Activated CD4-positive, alpha-beta T cell treated with anti-CD3 and anti-CD28 coated beads for 36 hours (primary cell): ENCODE data around the gene CACNA2D1. TPM values are rescaled to one million over a fixed set of nuclear protein-coding genes. Genes with fewer than 3 reads are reported as not detected.

Source experiments
- ATAC-seq: fragments of 200-7000 bp; cut with Tn5 transposase; one replicate; pipeline ENCODE4 v1.10.0; 2021; ENCODE audit warnings: mild to moderate bottlenecking, moderate library complexity
- CTCF ChIA-PET: fragments of 350-600 bp; sonication (Branson Sonifier 250); formaldehyde crosslinking; loops from one replicate; lab custom pipeline; 2021; ENCODE audit warnings: antibody characterized with exemption; lab: Charles Lee
- POLR2A ChIA-PET: fragments of 350-600 bp; sonication (Branson Sonifier 250); formaldehyde crosslinking; loops from one replicate; lab custom pipeline; 2021; ENCODE audit warnings: antibody characterized with exemption, inconsistent platforms; lab: Charles Lee
- DNase-seq: peaks from one replicate; pipeline ENCODE4 v3.0.0-alpha.2; 2020
- H3K27ac Mint-ChIP-seq: one replicate; pipeline ENCODE4 v1.8.0; 2021; ENCODE audit warnings: mixed read lengths
- H3K27me3 Mint-ChIP-seq: one replicate; pipeline ENCODE4 v1.8.0; 2021; ENCODE audit warnings: mixed read lengths
- H3K36me3 Mint-ChIP-seq: one replicate; pipeline ENCODE4 v1.8.0; 2021; ENCODE audit warnings: low read depth, mixed read lengths
- H3K4me1 Mint-ChIP-seq: one replicate; pipeline ENCODE4 v1.8.0; 2021; ENCODE audit warnings: mixed read lengths
- H3K4me3 Mint-ChIP-seq: one replicate; pipeline ENCODE4 v1.8.0; 2021; ENCODE audit warnings: mild to moderate bottlenecking, moderate library complexity, mixed read lengths
- H3K9me3 Mint-ChIP-seq: one replicate; pipeline ENCODE4 v1.8.0; 2021; ENCODE audit warnings: low read depth, mixed read lengths
- intact Hi-C, 2 experiments: fragments of 100-400 bp; cut with DNase I in 1 of 2; cut with micrococcal nuclease in 1 of 2; formaldehyde crosslinking; loops; one replicate each; pipeline versions ENCODE4 v1.14.2 to v1.15.1; 2022 to 2024; cut with DNase I, micrococcal nuclease
- total RNA-seq, 2 experiments: library from RNA; stranded (reverse); gene quantifications; one replicate each; pipeline ENCODE4 v1.2.3, GENCODE V29; 2021

Gene CACNA2D1
- total RNA-seq, 2 experiments from 2014 or later, result not detected

DNA sequence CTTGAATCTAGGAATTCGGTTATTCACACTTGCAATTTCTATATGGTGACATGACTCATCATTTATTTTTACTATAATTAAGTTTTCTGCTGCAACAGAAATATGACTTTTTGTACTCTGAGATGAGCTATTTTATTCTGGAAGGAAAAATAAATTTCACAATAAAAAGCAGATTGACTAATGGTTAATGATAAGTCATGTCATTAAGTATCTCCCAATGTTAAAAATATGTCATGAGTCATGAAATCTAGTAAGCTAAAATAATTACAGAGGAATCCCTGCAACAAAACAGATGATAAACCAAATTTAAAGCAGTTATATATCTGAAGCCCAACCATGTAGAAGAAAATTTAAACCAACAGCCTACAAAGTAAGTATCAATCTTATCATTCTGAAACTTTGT, 149.2 kb downstream of the CACNA2D1 start:
- H3K4me1 Mint-ChIP-seq, result no peaks in the 10 kb centered on the region
- DNase-seq, result no peak
- CTCF ChIA-PET, result no interaction called here
- ATAC-seq, result no peak
- no peaks in the 10 kb centered on the region for H3K36me3 Mint-ChIP-seq
- POLR2A ChIA-PET, result no interaction called here
- H3K4me3 Mint-ChIP-seq, result no peak overlapping the region
- no peaks in the 10 kb centered on the region for H3K27me3 Mint-ChIP-seq
- intact Hi-C loops, result no loop called here
- no peak overlapping the region for H3K27ac Mint-ChIP-seq
- peaks cover 1% of the 10 kb centered on the region for H3K9me3 Mint-ChIP-seq

DNA sequence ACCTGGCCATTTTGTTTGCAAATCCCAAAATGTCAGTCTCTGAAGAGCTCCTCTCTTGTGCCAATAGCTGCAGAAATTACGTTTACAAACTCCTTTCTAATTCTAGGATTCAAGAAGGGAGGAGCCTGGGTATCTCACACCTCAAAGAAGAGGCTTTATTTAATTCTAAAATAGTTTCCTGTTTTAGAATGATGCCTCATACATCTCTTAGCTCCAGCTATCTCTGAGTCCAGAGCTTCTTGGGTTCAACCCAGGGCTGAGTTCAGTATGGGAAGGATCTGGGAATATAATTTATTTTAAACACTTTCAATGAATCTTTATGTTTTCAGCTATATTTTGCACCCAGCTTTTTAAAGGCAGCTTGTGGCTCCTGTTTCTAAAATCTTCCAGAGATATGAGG, 150.1 kb downstream of the CACNA2D1 start:
- H3K4me3 Mint-ChIP-seq, result no peak overlapping the region

DNA sequence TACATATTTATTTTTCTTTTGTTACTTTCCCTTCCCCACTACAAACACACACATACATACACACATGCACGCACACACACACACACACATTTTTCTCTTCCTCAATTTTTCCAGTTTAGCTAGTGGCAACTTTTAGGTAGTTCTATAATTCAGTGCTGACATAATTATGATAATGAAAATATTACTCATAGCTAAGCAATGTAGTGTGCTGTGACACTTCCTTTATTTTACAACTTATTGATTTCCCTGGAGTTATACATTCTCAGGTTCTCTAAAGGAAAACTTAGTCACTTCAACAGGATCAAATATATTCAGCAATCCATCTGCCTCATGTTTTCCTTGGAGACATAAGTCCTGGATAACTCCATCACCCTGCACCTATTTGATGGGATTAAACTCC, 151.6 kb downstream of the CACNA2D1 start:
- Mint-ChIP-seq H3K27ac (no peak overlapping the region), H3K27me3 (no peaks in the 10 kb centered on the region), H3K4me3 (no peak overlapping the region), H3K36me3 (no peaks in the 10 kb centered on the region), H3K9me3 (peaks cover 1% of the 10 kb centered on the region), H3K4me1 (no peaks in the 10 kb centered on the region)
- intact Hi-C loops, result no loop called here
- no peak for ATAC-seq
- ChIA-PET POLR2A (no interaction called here), CTCF (interaction anchor here (0.6 kb wide), 1 partner anchor 11 kb away, joined by 3 read pairs; no protein-coding TSS in a partner anchor)
- DNase-seq, result no peak

More for the DNA sequence above, 150.1 kb downstream of the CACNA2D1 start:
- intact Hi-C loops, result no loop called here
- DNase-seq (no peak), ATAC-seq (no peak)
- no peaks in the 10 kb centered on the region for H3K4me1 Mint-ChIP-seq
- H3K9me3 Mint-ChIP-seq, result peaks cover 1% of the 10 kb centered on the region
- CTCF ChIA-PET, result interaction anchor here (0.7 to 1.1 kb wide), 2 partner anchors 57 to 75 kb away, joined by 3 read pairs; no protein-coding TSS in a partner anchor
- no peak overlapping the region for H3K27ac Mint-ChIP-seq
- H3K36me3 Mint-ChIP-seq, result no peaks in the 10 kb centered on the region
- no peaks in the 10 kb centered on the region for H3K27me3 Mint-ChIP-seq
- POLR2A ChIA-PET, result no interaction called here

GRCh38 chr7:82289889-82290288, 153.7 kb downstream of the CACNA2D1 start:
- no peak overlapping the region for H3K4me3 Mint-ChIP-seq
- peaks cover 4% of the 10 kb centered on the region for H3K9me3 Mint-ChIP-seq
- ChIA-PET POLR2A (no interaction called here), CTCF (interaction anchor here (0.6 kb wide), 1 partner anchor 138 kb away, joined by 4 read pairs; no protein-coding TSS in a partner anchor)
- intact Hi-C loops, result no loop called here
- ATAC-seq (no peak), DNase-seq (no peak)
- H3K36me3 Mint-ChIP-seq, result no peaks in the 10 kb centered on the region
- no peaks in the 10 kb centered on the region for H3K27me3 Mint-ChIP-seq
- no peak overlapping the region for H3K27ac Mint-ChIP-seq
- H3K4me1 Mint-ChIP-seq, result no peaks in the 10 kb centered on the region

DNA sequence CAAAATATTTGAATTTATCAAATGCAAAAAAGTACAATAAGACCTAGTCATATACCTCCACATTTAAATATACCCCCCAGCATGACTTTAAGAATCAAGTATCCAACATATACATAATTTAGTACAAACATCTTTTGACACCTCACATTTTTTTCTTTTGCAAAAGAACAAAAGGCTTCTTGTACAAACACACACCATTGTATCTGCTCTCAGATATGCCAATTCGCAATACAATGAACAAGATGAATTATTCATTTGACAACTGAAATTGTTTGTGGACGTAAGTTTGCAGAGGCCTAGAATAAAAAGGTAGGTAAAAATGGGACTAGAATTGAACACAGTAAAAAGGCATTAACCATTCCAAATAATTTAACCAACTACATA, 154.4 kb downstream of the CACNA2D1 start:
- H3K36me3 Mint-ChIP-seq, result no peaks in the 10 kb centered on the region
- POLR2A ChIA-PET, result no interaction called here

DNA sequence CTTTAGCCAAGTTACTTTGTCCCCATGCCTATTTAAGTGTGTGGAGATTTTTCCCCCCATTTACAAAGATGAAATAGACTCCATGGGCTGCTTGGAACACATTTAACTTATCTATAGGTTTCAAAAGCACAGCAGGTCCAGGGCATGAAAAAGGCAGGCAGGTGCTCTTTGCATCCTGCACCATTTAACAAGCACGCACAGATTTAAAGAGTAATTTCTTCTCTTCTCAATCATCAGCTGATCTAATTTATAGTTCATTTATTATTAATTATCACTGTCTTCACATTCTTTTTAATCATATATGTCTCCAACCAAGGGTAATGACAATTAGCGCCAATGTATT, 156.8 kb downstream of the CACNA2D1 start:
- Mint-ChIP-seq H3K27ac (no peak overlapping the region), H3K27me3 (no peaks in the 10 kb centered on the region), H3K9me3 (peaks cover 5% of the 10 kb centered on the region), H3K4me3 (no peak overlapping the region), H3K4me1 (no peaks in the 10 kb centered on the region), H3K36me3 (no peaks in the 10 kb centered on the region)
- CTCF ChIA-PET, result no interaction called here
- DNase-seq (no peak), ATAC-seq (no peak)
- POLR2A ChIA-PET, result no interaction called here
- intact Hi-C loops, result no loop called here

More for the DNA sequence above, 154.4 kb downstream of the CACNA2D1 start:
- H3K27me3 Mint-ChIP-seq, result no peaks in the 10 kb centered on the region
- ATAC-seq, result no peak
- no peak overlapping the region for H3K27ac Mint-ChIP-seq
- no peaks in the 10 kb centered on the region for H3K4me1 Mint-ChIP-seq
- H3K4me3 Mint-ChIP-seq, result no peak overlapping the region
- H3K9me3 Mint-ChIP-seq, result peaks cover 6% of the 10 kb centered on the region
- no peak for DNase-seq
- intact Hi-C loops, result no loop called here
- CTCF ChIA-PET, result no interaction called here

DNA sequence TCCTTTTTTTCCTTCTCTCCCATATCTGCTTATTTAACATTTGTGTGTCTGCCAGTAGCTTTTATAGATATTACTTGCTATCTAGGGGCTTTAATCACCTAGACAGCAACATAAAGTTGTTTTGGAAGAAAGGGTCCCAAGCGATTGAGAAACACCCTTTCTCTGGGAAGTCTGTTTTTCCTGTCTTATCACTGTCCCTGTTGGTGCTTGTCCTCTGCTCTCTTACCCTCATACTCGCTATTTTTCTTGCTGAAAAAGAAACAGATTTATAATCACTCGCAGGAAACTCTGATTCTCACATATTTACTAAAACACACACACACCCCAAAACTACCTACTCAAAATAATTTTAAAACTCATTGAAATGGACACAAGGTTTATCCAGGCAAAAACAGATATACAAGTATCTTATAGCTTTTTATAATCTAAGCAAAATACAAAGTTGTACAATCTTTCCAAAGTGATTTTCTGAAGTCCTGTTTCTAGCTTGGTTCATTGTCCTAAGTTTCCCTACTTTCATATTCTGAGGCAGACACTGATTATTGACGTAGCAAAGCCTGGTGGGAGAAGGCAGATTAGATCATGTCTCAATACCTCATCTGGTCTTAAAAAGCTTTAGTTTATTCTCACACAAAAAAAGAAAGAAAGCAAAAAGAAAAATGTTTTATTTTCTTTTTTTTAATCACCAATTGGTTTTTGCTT, 157.3 kb downstream of the CACNA2D1 start:
- Mint-ChIP-seq H3K27ac (no peak overlapping the region), H3K9me3 (peaks cover 5% of the 10 kb centered on the region), H3K4me3 (no peak overlapping the region), H3K36me3 (no peaks in the 10 kb centered on the region), H3K4me1 (no peaks in the 10 kb centered on the region), H3K27me3 (no peaks in the 10 kb centered on the region)
- ChIA-PET CTCF (no interaction called here), POLR2A (no interaction called here)
- ATAC-seq (no peak), DNase-seq (no peak)
- intact Hi-C loops, result no loop called here

GRCh38 chr7:82284936-82285519, 158.5 kb downstream of the CACNA2D1 start:
- ChIA-PET CTCF (no interaction called here), POLR2A (no interaction called here)
- intact Hi-C loops, result no loop called here
- no peak overlapping the region for H3K4me3 Mint-ChIP-seq
- H3K36me3 Mint-ChIP-seq, result no peaks in the 10 kb centered on the region
- no peaks in the 10 kb centered on the region for H3K27me3 Mint-ChIP-seq
- no peak overlapping the region for H3K27ac Mint-ChIP-seq
- DNase-seq (no peak), ATAC-seq (no peak)
- no peaks in the 10 kb centered on the region for H3K4me1 Mint-ChIP-seq
- peaks cover 5% of the 10 kb centered on the region for H3K9me3 Mint-ChIP-seq

DNA sequence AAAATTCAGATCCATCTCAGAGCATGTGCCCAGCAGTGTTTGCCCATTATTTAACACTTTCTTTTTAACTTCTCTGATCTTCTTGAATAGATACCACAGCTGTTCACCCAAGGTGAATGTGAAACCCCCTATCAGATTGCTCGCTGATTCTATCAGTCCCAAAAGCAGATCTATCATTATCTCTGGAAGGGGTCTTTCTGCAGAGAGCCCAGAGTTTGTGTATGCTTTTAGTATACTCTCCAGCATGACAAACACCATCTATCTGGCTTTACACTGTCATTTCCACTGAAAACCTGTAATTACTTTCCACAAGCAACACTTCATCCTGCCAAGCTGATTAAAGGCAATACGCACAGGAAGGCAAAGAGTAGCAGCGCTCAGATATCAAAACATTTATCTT, 168.2 kb downstream of the CACNA2D1 start:
- Mint-ChIP-seq H3K4me1 (no peaks in the 10 kb centered on the region), H3K36me3 (no peaks in the 10 kb centered on the region), H3K27me3 (no peaks in the 10 kb centered on the region), H3K9me3 (peaks cover 2% of the 10 kb centered on the region), H3K4me3 (no peak overlapping the region), H3K27ac (no peak overlapping the region)
- ChIA-PET CTCF (no interaction called here), POLR2A (no interaction called here)
- DNase-seq, result no peak
- no peak for ATAC-seq
- intact Hi-C loops, result no loop called here

GRCh38 chr7:82274681-82275080, 168.9 kb downstream of the CACNA2D1 start:
- H3K36me3 Mint-ChIP-seq, result no peaks in the 10 kb centered on the region
- H3K9me3 Mint-ChIP-seq, result peaks cover 2% of the 10 kb centered on the region
- H3K27me3 Mint-ChIP-seq, result no peaks in the 10 kb centered on the region
- intact Hi-C loops, result no loop called here
- ChIA-PET POLR2A (no interaction called here), CTCF (no interaction called here)
- no peak overlapping the region for H3K27ac Mint-ChIP-seq
- no peak for ATAC-seq
- no peak for DNase-seq
- H3K4me1 Mint-ChIP-seq, result no peaks in the 10 kb centered on the region
- H3K4me3 Mint-ChIP-seq, result no peak overlapping the region

- no peaks in the 10 kb centered on the region for H3K36me3 Mint-ChIP-seq
- peaks cover 2% of the 10 kb centered on the region for H3K9me3 Mint-ChIP-seq
- H3K4me3 Mint-ChIP-seq, result no peak overlapping the region
- ChIA-PET POLR2A (no interaction called here), CTCF (no interaction called here)
- no peak for DNase-seq
- intact Hi-C loops, result no loop called here
- H3K4me1 Mint-ChIP-seq, result no peaks in the 10 kb centered on the region
- H3K27me3 Mint-ChIP-seq, result no peaks in the 10 kb centered on the region
- no peak overlapping the region for H3K27ac Mint-ChIP-seq
- no peak for ATAC-seq
Observed at GRCh38 chr7:82273886-82274285, 169.7 kb downstream of the CACNA2D1 start.

- POLR2A ChIA-PET, result no interaction called here
- H3K27me3 Mint-ChIP-seq, result no peaks in the 10 kb centered on the region
- no peak overlapping the region for H3K27ac Mint-ChIP-seq
- CTCF ChIA-PET, result no interaction called here
- DNase-seq, result no peak
- intact Hi-C loops, result no loop called here
- ATAC-seq, result no peak
- no peaks in the 10 kb centered on the region for H3K9me3 Mint-ChIP-seq
- H3K4me1 Mint-ChIP-seq, result no peaks in the 10 kb centered on the region
- no peak overlapping the region for H3K4me3 Mint-ChIP-seq
- no peaks in the 10 kb centered on the region for H3K36me3 Mint-ChIP-seq
Observed at GRCh38 chr7:82270870-82271269, 172.7 kb downstream of the CACNA2D1 start.
